HepG2 (cell line): ENCODE measurements around the gene ATG4B. TPM values are rescaled to one million over a fixed set of nuclear protein-coding genes. Genes with fewer than 3 reads are reported as not detected.

ENCODE experiments used
- ELF1 ChIP-seq: sonication (generic); formaldehyde crosslinking; IDR thresholded peaks from 2 replicates; pipeline ENCODE4 v1.4.0; 2020; ENCODE audit warnings: missing genetic modification reagents
- MAFG ChIP-seq: sonication (generic); formaldehyde crosslinking; IDR thresholded peaks from 2 replicates; pipeline ENCODE4 v1.5.1; 2020; ENCODE audit warnings: mild to moderate bottlenecking, missing genetic modification reagents
- PAX8 ChIP-seq: sonication (generic); formaldehyde crosslinking; IDR thresholded peaks from 2 replicates; pipeline ENCODE4 v1.8.0; 2022; ENCODE audit warnings: mild to moderate bottlenecking, missing genetic modification reagents, borderline replicate concordance
- PLRG1 ChIP-seq: fragments of 450-650 bp; conservative IDR thresholded peaks from 2 replicates; pipeline ENCODE4 v1.6.1; 2016
- polyA plus RNA-seq, 8 experiments: library from polyadenylated mRNA; depleted of rRNA in 3 of 8; stranded (reverse) in 7 of 8; unstranded in 1 of 8; fragments of >200 nt; fragmentation: Illumina TruSeq in 4 of 8; extraction: Trizol in 4 of 8; gene quantifications; 2 replicates each; pipeline versions ENCODE4 v1.2.1 to v1.2.3, GENCODE V29; 2011 to 2016; ENCODE audit warnings: low read depth in 4 of 8, missing spikeins in 1 of 8, mixed read lengths in 1 of 8; ENCODE audit not compliant: insufficient read depth in 1 of 8
- total RNA-seq, 5 experiments: library from RNA; depleted of rRNA; stranded (reverse); fragments of >200 nt; fragmentation: Illumina TruSeq; extraction: Trizol; gene quantifications; 2 replicates each; pipeline ENCODE4 v1.2.3, GENCODE V29; 2016; ENCODE audit warnings: low read depth in 1 of 5
- TF ChIP-seq, protein P1 (sequence below): sonication (generic); formaldehyde crosslinking; IDR thresholded peaks from 2 replicates; pipeline ENCODE4 v1.4.0; 2020; ENCODE audit warnings: mild to moderate bottlenecking, missing genetic modification reagents, borderline replicate concordance
- TF ChIP-seq, protein P2 (sequence below): sonication (generic); formaldehyde crosslinking; IDR thresholded peaks from 2 replicates; pipeline ENCODE4 v1.9.0; 2021; ENCODE audit warnings: mild to moderate bottlenecking, missing genetic modification reagents

Gene ATG4B
- total and polyA plus RNA-seq, 2 of the 13 experiments (the other 11 are each of a cell fraction or from before 2014, with no cell fraction given), result 95.5 to 239 TPM

DNA sequence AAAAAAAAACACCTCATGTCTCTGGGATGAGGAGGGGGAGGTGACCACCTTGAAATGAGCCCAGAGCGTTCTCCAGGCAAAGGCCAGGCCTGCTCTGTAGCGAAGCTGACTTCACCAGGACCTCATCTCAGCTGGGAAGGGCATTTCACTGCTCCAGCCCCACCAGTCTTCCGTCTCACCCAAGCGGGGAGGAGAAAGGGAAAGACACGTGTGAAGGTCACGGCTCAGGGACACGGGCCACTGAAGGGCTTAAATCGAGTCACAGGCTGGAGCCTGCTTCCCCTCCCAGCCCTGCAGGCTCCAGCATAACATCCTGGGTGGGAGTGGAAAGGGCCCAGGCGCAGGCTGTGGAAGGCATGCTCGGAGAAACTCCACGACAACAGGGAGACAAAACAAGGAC is 18.7 kb upstream of the ATG4B start (continued):
- TF ChIP-seq, protein P1, sequence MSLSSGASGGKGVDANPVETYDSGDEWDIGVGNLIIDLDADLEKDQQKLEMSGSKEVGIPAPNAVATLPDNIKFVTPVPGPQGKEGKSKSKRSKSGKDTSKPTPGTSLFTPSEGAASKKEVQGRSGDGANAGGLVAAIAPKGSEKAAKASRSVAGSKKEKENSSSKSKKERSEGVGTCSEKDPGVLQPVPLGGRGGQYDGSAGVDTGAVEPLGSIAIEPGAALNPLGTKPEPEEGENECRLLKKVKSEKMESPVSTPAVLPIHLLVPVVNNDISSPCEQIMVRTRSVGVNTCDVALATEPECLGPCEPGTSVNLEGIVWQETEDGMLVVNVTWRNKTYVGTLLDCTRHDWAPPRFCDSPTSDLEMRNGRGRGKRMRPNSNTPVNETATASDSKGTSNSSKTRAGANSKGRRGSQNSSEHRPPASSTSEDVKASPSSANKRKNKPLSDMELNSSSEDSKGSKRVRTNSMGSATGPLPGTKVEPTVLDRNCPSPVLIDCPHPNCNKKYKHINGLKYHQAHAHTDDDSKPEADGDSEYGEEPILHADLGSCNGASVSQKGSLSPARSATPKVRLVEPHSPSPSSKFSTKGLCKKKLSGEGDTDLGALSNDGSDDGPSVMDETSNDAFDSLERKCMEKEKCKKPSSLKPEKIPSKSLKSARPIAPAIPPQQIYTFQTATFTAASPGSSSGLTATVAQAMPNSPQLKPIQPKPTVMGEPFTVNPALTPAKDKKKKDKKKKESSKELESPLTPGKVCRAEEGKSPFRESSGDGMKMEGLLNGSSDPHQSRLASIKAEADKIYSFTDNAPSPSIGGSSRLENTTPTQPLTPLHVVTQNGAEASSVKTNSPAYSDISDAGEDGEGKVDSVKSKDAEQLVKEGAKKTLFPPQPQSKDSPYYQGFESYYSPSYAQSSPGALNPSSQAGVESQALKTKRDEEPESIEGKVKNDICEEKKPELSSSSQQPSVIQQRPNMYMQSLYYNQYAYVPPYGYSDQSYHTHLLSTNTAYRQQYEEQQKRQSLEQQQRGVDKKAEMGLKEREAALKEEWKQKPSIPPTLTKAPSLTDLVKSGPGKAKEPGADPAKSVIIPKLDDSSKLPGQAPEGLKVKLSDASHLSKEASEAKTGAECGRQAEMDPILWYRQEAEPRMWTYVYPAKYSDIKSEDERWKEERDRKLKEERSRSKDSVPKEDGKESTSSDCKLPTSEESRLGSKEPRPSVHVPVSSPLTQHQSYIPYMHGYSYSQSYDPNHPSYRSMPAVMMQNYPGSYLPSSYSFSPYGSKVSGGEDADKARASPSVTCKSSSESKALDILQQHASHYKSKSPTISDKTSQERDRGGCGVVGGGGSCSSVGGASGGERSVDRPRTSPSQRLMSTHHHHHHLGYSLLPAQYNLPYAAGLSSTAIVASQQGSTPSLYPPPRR (CRISPR knock-in tag), result no peak
- TF ChIP-seq, protein P2, sequence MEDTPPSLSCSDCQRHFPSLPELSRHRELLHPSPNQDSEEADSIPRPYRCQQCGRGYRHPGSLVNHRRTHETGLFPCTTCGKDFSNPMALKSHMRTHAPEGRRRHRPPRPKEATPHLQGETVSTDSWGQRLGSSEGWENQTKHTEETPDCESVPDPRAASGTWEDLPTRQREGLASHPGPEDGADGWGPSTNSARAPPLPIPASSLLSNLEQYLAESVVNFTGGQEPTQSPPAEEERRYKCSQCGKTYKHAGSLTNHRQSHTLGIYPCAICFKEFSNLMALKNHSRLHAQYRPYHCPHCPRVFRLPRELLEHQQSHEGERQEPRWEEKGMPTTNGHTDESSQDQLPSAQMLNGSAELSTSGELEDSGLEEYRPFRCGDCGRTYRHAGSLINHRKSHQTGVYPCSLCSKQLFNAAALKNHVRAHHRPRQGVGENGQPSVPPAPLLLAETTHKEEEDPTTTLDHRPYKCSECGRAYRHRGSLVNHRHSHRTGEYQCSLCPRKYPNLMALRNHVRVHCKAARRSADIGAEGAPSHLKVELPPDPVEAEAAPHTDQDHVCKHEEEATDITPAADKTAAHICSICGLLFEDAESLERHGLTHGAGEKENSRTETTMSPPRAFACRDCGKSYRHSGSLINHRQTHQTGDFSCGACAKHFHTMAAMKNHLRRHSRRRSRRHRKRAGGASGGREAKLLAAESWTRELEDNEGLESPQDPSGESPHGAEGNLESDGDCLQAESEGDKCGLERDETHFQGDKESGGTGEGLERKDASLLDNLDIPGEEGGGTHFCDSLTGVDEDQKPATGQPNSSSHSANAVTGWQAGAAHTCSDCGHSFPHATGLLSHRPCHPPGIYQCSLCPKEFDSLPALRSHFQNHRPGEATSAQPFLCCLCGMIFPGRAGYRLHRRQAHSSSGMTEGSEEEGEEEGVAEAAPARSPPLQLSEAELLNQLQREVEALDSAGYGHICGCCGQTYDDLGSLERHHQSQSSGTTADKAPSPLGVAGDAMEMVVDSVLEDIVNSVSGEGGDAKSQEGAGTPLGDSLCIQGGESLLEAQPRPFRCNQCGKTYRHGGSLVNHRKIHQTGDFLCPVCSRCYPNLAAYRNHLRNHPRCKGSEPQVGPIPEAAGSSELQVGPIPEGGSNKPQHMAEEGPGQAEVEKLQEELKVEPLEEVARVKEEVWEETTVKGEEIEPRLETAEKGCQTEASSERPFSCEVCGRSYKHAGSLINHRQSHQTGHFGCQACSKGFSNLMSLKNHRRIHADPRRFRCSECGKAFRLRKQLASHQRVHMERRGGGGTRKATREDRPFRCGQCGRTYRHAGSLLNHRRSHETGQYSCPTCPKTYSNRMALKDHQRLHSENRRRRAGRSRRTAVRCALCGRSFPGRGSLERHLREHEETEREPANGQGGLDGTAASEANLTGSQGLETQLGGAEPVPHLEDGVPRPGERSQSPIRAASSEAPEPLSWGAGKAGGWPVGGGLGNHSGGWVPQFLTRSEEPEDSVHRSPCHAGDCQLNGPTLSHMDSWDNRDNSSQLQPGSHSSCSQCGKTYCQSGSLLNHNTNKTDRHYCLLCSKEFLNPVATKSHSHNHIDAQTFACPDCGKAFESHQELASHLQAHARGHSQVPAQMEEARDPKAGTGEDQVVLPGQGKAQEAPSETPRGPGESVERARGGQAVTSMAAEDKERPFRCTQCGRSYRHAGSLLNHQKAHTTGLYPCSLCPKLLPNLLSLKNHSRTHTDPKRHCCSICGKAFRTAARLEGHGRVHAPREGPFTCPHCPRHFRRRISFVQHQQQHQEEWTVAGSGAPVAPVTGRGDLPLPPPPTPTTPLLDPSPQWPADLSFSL (CRISPR knock-in tag), result no peak
- TF ChIP-seq MAFG (CRISPR knock-in tag) (no peak), PAX8 (CRISPR knock-in tag) (no peak), PLRG1 (no peak), ELF1 (CRISPR knock-in tag) (no peak)
